Endothelial cell of umbilical vein (primary cell): ENCODE measurements around the gene TRPC4AP.
"Not testable (repeated sequence)": the region's sequence is repeated elsewhere in the genome, so short reads cannot be mapped to it uniquely, and the experiment has no call there.

Experiments used
- CTCF ChIP-seq, 2 donors: IDR thresholded peaks; 1 replicate in 1 of 2; 2 replicates in 1 of 2; pipeline ENCODE4 v1.5.1; 2011; ENCODE audit warnings: low read length in 2 of 2, mild to moderate bottlenecking in 2 of 2, moderate library complexity in 2 of 2, control low read depth in 1 of 2, inconsistent platforms in 1 of 2, low read depth in 1 of 2; ENCODE audit not compliant: insufficient read depth in 1 of 2; ENCODE audit errors: extremely low read depth in 1 of 2
- POLR2A ChIP-seq: IDR thresholded peaks from 2 replicates; pipeline ENCODE4 v1.6.1; 2012; ENCODE audit warnings: low read depth, mild to moderate bottlenecking, control low read depth, low read length
- POLR2AphosphoS5 ChIP-seq: IDR thresholded peaks from 2 replicates; pipeline ENCODE4 v1.6.1; 2012; ENCODE audit warnings: low read depth, mild to moderate bottlenecking, control low read depth, low read length, moderate library complexity; ENCODE audit not compliant: insufficient read depth

DNA sequence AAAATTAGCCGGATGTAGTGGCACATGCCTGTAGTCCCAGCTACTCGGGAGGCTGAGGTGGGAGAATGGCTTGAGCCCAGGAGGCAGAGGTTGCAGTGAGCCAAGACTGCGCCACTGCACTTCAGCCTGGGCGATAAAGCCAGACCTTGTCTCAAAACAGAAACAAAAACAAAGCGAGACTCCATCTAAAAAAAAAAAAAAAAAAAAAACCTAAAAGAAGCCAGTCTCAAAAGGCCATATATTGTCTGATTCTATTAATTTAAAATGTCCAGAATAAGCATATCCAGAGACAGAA lies 12.3 kb downstream of the TRPC4AP start:
- not testable (repeated sequence) for TF ChIP-seq POLR2AphosphoS5; POLR2A; CTCF (IDR thresholded peaks at IDR 0.05; ENCODE audit: extremely low read depth in 1 of 2, insufficient read depth in 1 of 2, low read depth in 1 of 2, low read length in 2 of 2)
